GM23248 (cell line): Measurements from ENCODE around the gene ZNF669.

Experiments used
- EZH2 ChIP-seq: fragments of 200-600 bp; sonication (generic); IDR thresholded peaks from 2 replicates; pipeline ENCODE4 v1.6.1; 2018; ENCODE audit warnings: antibody characterized with exemption, mild to moderate bottlenecking; ENCODE audit not compliant: insufficient read depth, poor library complexity, severe bottlenecking
- EZH2phosphoT487 ChIP-seq: fragments of 200-600 bp; sonication (generic); IDR thresholded peaks from 2 replicates; pipeline ENCODE4 v1.6.1; 2018; ENCODE audit warnings: antibody characterized with exemption, moderate library complexity, mild to moderate bottlenecking, low read depth; ENCODE audit not compliant: insufficient read depth

DNA sequence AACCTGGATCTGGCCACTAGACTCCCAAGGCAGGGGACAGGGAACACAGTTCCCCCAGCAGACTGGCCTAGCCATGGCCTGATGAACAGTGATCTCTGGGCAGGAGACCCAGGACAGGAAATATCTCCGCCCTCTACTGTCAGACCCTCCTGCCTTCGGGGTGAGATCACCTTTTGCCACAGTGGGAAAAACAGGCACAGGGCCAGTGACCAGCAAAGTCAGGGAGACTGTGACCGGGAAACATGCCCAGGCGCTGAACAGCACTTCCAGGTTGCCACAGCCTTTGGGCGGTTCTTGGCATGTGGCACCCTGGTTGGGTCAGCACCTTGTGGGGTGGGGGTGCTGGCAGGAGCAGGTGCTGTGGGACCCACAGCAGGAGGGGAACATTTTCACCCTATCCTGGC lies 8.9 kb upstream of the ZNF669 start:
- TF ChIP-seq EZH2phosphoT487 (no peak), EZH2 (no peak)
